Measurements from ENCODE around the gene RIN2.
"Not testable (repeated sequence)": the region's sequence is repeated elsewhere in the genome, so short reads cannot be mapped to it uniquely, and the experiment has no call there.

The RIN2 gene

GRCh38 chr20:19791887-19792286, 33.8 kb downstream of the RIN2 start:
- no peak for DNase-seq

- no peak for DNase-seq
Measured at GRCh38 chr20:19793716-19794115, 35.7 kb downstream of the RIN2 start.

GRCh38 chr20:19794941-19795340, 36.9 kb downstream of the RIN2 start:
- no peak for DNase-seq

DNA sequence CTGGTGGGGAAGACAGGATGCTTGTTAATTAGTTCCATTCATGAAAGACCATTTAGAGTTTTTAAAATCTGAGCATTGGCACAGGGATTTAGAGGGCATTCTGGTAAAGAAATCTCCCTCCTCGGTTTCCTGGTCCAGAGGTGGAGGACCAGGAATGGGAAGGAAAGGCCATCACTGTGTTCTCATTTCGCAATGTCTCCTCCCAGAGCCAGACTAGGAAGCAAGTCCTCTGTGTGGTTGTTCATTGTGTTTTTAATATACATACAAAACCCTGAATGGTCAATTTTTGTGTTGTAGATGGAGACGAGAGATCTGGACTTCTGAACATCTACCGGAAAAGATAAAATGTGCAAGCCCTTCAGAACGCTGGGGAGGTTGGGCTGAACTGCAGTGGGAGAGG, 41.3 kb downstream of the RIN2 start:
- DNase-seq: no peak

- DNase-seq: no peak
Measured at GRCh38 chr20:19802099-19802491, 44.0 kb downstream of the RIN2 start.

- no peak for DNase-seq
Measured at GRCh38 chr20:19802492-19803158, 44.6 kb downstream of the RIN2 start.

DNA sequence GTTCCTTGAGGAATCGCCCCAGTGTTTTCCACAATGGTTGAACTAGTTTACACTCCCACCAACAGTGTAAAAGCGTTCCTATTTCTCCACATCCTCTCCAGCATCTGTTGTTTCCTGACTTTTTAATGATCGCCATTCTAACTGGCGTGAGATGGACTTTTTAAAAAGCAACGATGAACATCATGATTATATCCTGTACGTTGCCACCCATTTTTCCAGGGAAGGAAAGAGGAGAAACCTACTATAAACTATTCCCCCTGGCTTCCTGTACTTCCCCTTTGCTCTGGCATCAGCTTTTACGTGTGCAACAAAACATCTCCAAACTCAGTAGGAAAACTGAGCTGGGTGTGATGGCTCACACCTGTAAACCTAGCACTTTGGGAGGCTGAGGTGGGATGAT, 48.2 kb downstream of the RIN2 start:
- not testable (repeated sequence) for DNase-seq

DNA sequence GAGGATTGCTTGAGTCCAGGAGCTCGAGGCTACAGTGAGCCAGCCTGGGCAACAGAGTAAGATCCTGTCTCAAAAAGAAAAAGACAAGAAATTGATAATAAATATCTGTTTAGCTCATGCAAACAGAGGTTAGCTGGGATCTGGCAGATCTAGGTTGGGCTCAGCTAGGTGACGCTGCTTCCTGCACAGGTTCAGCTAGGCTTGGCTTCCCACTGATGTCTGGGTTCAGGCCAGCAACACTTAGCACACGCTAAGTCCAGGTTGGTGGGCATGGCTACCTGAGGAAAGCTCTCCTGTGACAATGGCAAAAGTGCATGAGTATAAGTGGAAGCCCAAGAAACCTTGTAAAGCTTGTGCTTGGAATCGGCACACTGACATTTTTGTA, 48.7 kb downstream of the RIN2 start:
- DNase-seq: peak; percentile 61

DNA sequence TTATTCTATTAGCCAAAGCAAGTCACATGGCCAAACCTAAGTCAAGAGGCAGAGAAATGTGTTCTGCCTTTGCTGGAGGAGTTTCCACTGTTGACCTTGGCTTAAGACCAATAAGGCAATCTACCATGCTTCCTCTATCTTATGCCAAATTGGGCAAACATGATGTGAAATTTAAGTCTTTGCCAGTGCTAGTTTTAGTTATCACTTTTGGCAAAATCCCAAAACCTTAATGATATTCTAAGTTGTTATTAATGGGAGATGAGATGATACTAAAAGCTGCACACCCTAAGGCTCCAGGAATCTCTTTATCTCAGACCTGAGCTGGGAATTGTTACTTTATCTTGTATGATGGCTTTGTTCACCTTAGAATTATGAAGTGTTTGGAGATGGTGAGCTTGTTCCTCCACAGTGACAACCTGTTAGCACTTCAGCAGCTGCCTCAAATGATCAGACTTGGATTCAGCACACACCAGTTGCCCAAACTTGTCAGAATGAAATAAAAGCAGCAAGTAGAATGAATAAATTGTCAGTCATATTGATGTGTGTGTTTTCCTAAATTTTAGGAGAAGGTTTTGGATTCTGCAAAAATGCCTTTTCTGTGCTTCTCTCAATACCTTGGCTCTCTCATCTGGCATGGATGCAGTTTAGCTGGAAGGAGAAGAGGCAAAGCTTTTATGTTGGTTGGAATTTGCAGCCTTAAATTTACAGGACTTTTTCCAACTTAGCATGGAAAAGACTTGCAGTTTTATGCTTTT, 49.3 kb downstream of the RIN2 start:
- peak; percentile 61 for DNase-seq
